Loucy (cell line): Measurements from ENCODE around the gene CUBN.

ENCODE experiments used
- H2AFZ ChIP-seq: fragments of 200-600 bp; sonication (generic); 2 replicates; pipeline ENCODE4 v1.6.0; 2016; ENCODE audit warnings: antibody characterized with exemption, mild to moderate bottlenecking, low read length, moderate library complexity
- H3F3A ChIP-seq: fragments of 200-600 bp; 2 replicates; pipeline ENCODE4 v1.6.0; 2016; ENCODE audit warnings: antibody characterized with exemption, low read depth, mild to moderate bottlenecking
- H3K27me3 ChIP-seq: fragments of 200-600 bp; sonication (generic); 2 replicates; pipeline ENCODE4 v1.6.1; 2014; ENCODE audit warnings: low read length, mild to moderate bottlenecking; ENCODE audit not compliant: insufficient read depth, poor library complexity, severe bottlenecking
- H3K36me3 ChIP-seq: fragments of 200-600 bp; sonication (generic); 2 replicates; pipeline ENCODE4 v1.6.1; 2016; ENCODE audit warnings: low read length; ENCODE audit not compliant: insufficient read depth
- H3K4me1 ChIP-seq: fragments of 200-600 bp; sonication (generic); 2 replicates; pipeline ENCODE4 v1.5.1; 2014; ENCODE audit warnings: low read length, mild to moderate bottlenecking; ENCODE audit not compliant: insufficient read depth, poor library complexity, severe bottlenecking
- H3K4me2 ChIP-seq: fragments of 200-600 bp; sonication (generic); 2 replicates; pipeline ENCODE4 v1.6.0; 2014; ENCODE audit warnings: antibody characterized with exemption, low read length, low read depth, mild to moderate bottlenecking; ENCODE audit not compliant: poor library complexity, severe bottlenecking
- H3K4me3 ChIP-seq: fragments of 200-600 bp; sonication (generic); 2 replicates; pipeline ENCODE4 v1.5.1; 2014; ENCODE audit warnings: low read length, mild to moderate bottlenecking, mixed read lengths; ENCODE audit not compliant: poor library complexity, severe bottlenecking
- H3K79me2 ChIP-seq: fragments of 200-600 bp; sonication (generic); 2 replicates; pipeline ENCODE4 v1.6.1; 2014; ENCODE audit warnings: low read length; ENCODE audit not compliant: insufficient read depth
- H3K9ac ChIP-seq: fragments of 200-600 bp; sonication (generic); 2 replicates; pipeline ENCODE4 v1.6.0; 2014; ENCODE audit warnings: mild to moderate bottlenecking, low read depth, low read length, moderate library complexity; ENCODE audit not compliant: poor library complexity, severe bottlenecking
- H3K9me2 ChIP-seq: fragments of 200-600 bp; sonication (generic); replicated peaks from 2 replicates; pipeline ENCODE4 v1.6.1; 2016; ENCODE audit warnings: low read depth, low read length, mixed read lengths
- H3K9me3 ChIP-seq: fragments of 200-600 bp; sonication (generic); 2 replicates; pipeline ENCODE4 v1.6.1; 2014; ENCODE audit warnings: mild to moderate bottlenecking, antibody characterized with exemption, low read length, low read depth; ENCODE audit not compliant: insufficient read depth
- H4K20me1 ChIP-seq: fragments of 200-600 bp; sonication (generic); 2 replicates; pipeline ENCODE4 v1.6.0; 2014; ENCODE audit warnings: antibody characterized with exemption, low read length, mild to moderate bottlenecking; ENCODE audit not compliant: insufficient read depth, poor library complexity, severe bottlenecking
- EZH2phosphoT487 ChIP-seq: fragments of 200-600 bp; IDR thresholded peaks from 2 replicates; pipeline ENCODE4 v1.6.1; 2018; ENCODE audit warnings: antibody characterized with exemption, mild to moderate bottlenecking, moderate library complexity, borderline replicate concordance
- TF ChIP-seq, protein P1 (sequence below): fragments of 200-600 bp; sonication (generic); conservative IDR thresholded peaks from 2 replicates; pipeline ENCODE4 v1.5.1; 2014; ENCODE audit warnings: mild to moderate bottlenecking, antibody characterized with exemption, low read length

The CUBN gene

DNA sequence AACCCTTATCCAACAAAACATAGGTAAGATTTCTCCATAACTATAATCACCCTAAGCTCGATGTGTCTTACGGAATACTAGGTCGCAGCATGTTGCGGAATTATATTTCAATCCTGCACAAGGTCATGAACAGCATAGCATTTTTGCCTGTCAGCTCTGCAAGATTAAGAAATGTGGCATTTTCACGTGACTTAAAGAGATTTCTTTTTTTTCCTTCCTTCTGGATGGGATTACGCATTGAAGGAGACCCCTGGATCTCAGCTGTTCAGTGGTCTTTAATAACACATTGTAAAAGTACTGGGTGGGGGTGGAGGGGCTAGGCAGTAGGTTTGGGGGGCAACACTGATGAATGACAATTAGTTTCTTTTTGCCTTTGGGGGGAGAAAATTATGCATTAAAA is 106.7 kb downstream of the CUBN start:
- Histone ChIP-seq H4K20me1 (no peaks in the 10 kb centered on the region), H3K36me3 (no peaks in the 10 kb centered on the region), H3K4me1 (peaks cover 50% of the 10 kb centered on the region), H3F3A (peaks cover 14% of the 10 kb centered on the region), H3K9me3 (no peaks in the 10 kb centered on the region), H3K4me3 (peak overlapping the region; percentile 67), H3K79me2 (no peaks in the 10 kb centered on the region), H3K9me2 (no peaks in the 10 kb centered on the region), H3K4me2 (peak overlapping the region; percentile 88), H3K27me3 (no peaks in the 10 kb centered on the region), H3K9ac (peak overlapping the region; percentile 68), H2AFZ (no peak overlapping the region)
- no peak for TF ChIP-seq EZH2phosphoT487
- TF ChIP-seq, protein P1, sequence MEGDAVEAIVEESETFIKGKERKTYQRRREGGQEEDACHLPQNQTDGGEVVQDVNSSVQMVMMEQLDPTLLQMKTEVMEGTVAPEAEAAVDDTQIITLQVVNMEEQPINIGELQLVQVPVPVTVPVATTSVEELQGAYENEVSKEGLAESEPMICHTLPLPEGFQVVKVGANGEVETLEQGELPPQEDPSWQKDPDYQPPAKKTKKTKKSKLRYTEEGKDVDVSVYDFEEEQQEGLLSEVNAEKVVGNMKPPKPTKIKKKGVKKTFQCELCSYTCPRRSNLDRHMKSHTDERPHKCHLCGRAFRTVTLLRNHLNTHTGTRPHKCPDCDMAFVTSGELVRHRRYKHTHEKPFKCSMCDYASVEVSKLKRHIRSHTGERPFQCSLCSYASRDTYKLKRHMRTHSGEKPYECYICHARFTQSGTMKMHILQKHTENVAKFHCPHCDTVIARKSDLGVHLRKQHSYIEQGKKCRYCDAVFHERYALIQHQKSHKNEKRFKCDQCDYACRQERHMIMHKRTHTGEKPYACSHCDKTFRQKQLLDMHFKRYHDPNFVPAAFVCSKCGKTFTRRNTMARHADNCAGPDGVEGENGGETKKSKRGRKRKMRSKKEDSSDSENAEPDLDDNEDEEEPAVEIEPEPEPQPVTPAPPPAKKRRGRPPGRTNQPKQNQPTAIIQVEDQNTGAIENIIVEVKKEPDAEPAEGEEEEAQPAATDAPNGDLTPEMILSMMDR, result no peak

DNA sequence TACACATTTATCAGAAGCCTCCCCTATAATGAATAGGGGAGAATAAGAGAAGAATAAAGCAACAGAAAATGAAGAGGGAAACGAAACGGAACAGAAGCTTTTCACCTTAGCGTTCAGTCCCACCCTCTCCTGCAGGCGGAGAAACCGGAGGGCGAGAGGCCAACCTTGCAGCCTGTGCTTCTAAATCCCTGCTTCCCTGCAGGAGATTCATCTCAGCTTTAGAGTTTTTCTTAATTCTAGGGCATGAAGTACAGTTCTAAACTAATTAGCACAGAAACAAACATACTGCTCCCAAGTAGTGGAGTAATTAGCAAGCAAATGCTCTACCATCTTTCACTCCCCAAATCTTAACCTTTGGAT is 107.2 kb downstream of the CUBN start:
- Histone ChIP-seq H3K36me3 (no peaks in the 10 kb centered on the region), H3K79me2 (no peaks in the 10 kb centered on the region), H2AFZ (no peak overlapping the region), H3K4me3 (no peak overlapping the region), H3K9me3 (no peaks in the 10 kb centered on the region), H3K4me1 (peaks cover 48% of the 10 kb centered on the region), H4K20me1 (no peaks in the 10 kb centered on the region), H3K27me3 (no peaks in the 10 kb centered on the region), H3K9me2 (no peaks in the 10 kb centered on the region), H3K9ac (no peak overlapping the region), H3K4me2 (peak overlapping the region; percentile 88), H3F3A (peaks cover 14% of the 10 kb centered on the region)
- no peak for TF ChIP-seq EZH2phosphoT487
- TF ChIP-seq, protein P1, result no peak

DNA sequence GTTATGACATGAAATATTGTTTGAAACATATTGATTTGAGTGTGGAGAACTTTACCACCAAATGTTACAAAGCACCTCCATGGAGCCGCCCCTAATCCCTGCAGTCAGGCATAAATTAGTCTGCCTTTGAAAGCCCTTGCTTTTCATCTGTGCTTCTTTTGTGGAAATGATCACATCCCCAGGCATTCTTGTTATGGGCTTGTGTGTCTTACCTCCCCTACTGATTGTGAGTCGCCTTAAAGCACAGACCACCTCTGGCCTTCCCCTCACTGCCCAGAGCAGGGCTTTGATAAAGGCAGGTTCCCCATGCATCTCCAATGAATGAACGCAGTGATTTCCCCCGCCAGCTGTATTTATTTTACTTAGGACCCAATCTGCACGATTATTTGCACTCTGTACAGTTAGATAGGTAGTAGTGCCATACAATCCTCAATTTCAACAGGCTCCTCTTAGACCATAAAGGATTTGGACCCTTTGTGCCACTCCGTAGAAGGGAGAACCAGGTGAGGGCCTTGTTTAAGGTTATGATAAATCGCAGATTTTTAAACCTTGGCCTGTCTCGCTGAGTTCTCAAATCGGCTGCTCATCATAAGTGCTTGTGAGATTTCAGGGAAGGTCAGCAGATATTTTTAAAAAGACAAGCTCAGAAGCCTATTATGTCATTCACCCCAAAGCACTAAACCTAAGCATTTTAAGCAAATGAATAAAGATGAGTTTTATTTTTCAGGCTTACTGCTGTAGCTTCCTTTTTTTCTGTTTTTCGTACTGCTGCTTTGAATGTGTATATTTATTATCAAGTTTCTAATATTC is 107.8 kb downstream of the CUBN start:
- Histone ChIP-seq H3K27me3 (no peaks in the 10 kb centered on the region), H3F3A (peaks cover 12% of the 10 kb centered on the region), H3K9me3 (no peaks in the 10 kb centered on the region), H3K4me3 (no peak overlapping the region), H3K4me1 (peaks cover 42% of the 10 kb centered on the region), H3K9ac (no peak overlapping the region), H4K20me1 (no peaks in the 10 kb centered on the region), H3K79me2 (no peaks in the 10 kb centered on the region), H3K9me2 (no peaks in the 10 kb centered on the region), H2AFZ (no peak overlapping the region), H3K36me3 (no peaks in the 10 kb centered on the region), H3K4me2 (no peak overlapping the region)
- TF ChIP-seq EZH2phosphoT487, result no peak
- TF ChIP-seq, protein P1, result no peak
